Measurements from ENCODE around the gene BCLAF1.
"Not testable (repeated sequence)": the region's sequence is repeated elsewhere in the genome, so short reads cannot be mapped to it uniquely, and the experiment has no call there.

The BCLAF1 gene

GRCh38 chr6:136251394-136251793, 38.3 kb downstream of the BCLAF1 start:
- in situ Hi-C loops (cut with MboI; ENCODE audit: low sequenced_read_pairs) = no loop called here

DNA sequence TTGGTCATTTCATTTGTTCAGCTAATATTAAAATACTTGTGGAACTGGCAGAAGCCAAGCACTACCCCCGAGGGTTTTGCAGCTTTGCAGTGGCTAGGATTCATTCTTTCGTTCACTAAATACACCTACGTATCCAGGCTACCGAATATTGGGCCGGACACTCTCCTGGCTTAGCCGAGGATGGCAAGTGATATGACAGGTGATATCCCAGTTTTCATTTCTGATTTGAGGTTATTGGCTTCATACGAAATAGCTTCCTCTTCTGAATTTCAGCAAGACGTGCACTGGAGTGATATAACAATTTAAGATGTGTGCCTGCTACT, 39.0 kb downstream of the BCLAF1 start:
- in situ Hi-C loops (cut with MboI; ENCODE audit: low sequenced_read_pairs) = no loop called here

GRCh38 chr6:136249811-136250685, 39.6 kb downstream of the BCLAF1 start, which contains the start of gene MTFR2:
MTFR2 (minus strand) TSS chr6:136250311; CDS start chr6:136249099, 1,212 bp downstream.
- in situ Hi-C loops (cut with MboI; ENCODE audit: low sequenced_read_pairs) = no loop called here

DNA sequence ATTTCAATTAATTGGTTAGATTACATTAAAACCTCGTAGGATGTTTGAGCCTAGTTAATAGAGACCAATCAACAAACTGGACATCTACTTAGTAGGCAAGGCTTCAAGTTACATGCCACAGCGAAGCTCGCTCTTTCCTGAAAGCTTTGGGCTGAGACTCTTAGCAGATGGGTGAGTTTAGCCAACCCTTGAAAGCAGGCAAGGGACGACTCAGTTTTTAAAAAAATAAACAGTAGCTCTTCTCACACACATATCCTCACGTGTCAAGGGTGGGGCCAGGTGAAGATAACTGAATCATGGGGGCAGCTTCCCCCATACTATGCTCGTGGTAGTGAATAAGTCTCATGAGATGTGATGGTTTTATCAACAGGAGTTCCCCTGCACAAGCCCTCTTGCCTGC, 40.3 kb downstream of the BCLAF1 start:
- in situ Hi-C loops (cut with MboI; ENCODE audit: low sequenced_read_pairs) = no loop called here

GRCh38 chr6:136244061-136244616, 45.5 kb downstream of the BCLAF1 start:
- in situ Hi-C loops (cut with MboI; ENCODE audit: low sequenced_read_pairs) = no loop called here

DNA sequence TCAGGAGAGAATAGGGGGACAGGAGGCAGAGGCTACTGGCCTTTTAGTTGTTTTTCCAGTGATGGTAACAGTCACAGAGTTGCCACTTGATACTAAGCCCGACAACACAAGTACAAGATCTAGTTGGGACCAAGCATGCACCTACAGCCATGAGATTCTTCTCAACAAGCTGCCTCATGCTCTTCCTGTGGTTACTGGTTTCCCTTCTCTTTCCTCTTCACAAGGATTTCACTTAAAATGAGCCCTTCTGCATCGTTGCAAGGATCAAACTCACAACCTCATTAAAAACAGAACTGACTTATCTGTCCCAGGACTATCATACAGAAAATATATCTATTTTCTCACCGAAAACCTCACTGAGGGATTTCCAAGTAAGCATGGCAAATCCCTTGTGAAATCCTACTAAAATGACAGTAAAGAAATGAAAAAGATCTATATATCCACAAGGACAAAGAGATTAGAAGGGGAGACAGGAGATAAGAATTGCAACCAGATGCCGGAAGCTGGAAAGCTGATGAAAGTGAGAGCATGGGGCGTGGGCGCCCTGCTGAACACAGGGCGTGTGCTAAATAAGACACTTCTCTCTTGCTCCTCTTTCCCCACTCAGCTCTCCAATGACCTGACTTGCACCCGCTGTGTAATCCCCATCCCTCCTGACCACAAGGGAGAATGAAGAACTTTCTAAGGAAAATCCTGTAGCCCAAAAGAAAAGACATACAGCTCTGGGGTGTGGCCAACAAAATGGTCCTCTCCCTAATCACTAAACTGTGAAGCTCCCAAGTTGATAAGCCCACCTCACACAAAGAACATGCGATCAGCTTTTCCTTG, 53.0 kb downstream of the BCLAF1 start:
- in situ Hi-C loops (cut with MboI; ENCODE audit: low sequenced_read_pairs) = no loop called here

GRCh38 chr6:136235233-136235564, 54.4 kb downstream of the BCLAF1 start:
- in situ Hi-C loops (cut with MboI; ENCODE audit: low sequenced_read_pairs) = no loop called here

DNA sequence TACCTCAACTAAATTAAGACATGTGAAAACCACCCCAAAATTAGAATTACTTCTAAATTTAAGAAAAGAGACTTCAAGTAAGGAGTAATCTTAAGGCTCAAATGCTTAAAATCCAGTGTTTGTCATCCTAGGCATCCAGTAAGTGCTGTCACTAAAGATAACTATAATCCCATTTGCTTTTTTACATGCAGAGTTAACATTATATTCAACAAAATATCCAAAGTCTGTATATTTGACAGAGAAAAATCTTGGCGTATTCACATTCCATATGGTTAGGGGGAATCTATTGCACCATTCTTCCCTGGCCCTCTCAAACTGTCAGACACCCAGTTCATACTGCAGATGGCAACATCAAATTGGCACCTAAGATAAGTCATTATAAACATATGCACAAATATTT, 56.9 kb downstream of the BCLAF1 start:
- in situ Hi-C loops (cut with MboI; ENCODE audit: low sequenced_read_pairs) = no loop called here

GRCh38 chr6:136230219-136230853, 59.3 kb downstream of the BCLAF1 start:
- in situ Hi-C loops (cut with MboI; ENCODE audit: low sequenced_read_pairs) = no loop called here

DNA sequence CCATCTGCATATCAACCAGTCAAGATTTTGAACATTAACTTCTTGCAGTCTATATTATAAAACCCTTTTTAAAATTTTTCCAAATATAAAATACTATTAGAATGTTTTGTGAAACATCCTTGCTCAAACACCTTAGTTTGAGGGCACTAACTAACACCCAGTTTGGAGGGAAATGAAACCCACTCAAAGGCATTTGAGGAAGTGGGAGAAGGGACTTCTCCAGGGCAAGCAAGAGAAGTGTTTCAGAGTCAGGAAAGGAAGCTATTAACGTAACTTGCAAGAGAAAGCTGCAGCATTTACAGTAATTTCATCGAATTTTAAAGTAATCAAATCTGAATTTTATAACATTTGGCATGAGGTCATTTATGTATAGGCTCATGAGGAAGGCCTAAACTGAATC, 60.8 kb downstream of the BCLAF1 start:
- in situ Hi-C loops (cut with MboI; ENCODE audit: low sequenced_read_pairs) = no loop called here

DNA sequence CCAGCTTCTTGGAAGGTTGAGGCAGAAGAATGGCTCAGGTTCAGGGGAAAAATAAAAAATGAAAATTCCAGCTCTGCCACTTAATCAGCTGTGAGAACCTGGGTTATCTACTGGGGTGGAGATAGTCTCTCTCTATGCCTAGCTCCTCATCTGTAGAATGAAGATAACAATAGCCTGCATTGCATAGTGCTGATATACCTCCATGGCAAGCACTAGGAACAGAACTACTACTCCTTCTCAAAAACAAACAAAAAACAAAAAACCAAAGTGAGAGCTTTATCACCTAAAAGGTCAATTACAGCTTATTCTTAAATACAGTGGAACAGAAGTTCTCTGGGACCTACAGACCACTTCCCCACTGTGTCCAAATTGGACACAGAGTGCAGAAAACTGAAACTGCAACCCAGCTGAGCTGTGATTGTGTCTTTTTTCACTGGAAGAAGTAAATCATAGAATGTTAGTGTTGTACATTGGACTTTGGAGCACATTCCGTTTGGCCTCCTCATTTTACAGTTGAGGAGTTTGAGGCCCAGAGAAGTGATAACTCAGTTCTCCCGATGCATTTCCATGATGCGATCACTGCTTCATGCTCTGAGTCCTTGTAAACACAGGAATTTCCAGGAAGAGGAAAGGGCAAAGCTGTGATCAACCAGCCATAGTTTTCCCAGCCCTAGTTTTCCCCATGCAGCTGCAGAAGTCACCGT, 62.8 kb downstream of the BCLAF1 start:
- in situ Hi-C loops (cut with MboI; ENCODE audit: low sequenced_read_pairs) = no loop called here

- in situ Hi-C loops (cut with MboI; ENCODE audit: low sequenced_read_pairs) = no loop called here
Observed at GRCh38 chr6:136226027-136226673, 63.5 kb downstream of the BCLAF1 start.

GRCh38 chr6:136225496-136225895, 64.2 kb downstream of the BCLAF1 start:
- in situ Hi-C loops (cut with MboI; ENCODE audit: low sequenced_read_pairs) = no loop called here

DNA sequence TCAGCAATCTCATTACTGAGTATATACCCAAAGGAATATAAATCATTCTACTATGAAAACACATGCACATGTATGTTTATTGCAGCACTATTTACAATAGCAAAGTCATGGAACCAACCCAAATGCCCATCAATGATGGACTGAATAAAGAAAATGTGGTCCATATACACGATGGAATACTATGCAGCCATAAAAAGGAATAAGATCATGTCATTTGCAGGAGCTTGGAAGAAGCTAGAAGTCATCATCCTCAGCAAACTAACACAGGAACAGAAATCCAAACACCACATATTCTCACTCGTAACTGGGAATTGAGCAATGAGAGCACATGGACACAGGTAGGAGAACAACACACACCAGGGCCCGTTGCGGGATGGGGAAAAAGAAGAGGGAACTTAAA, 64.7 kb downstream of the BCLAF1 start:
- in situ Hi-C loops (cut with MboI; ENCODE audit: low sequenced_read_pairs) = not testable (repeated sequence)

- in situ Hi-C loops (cut with MboI; ENCODE audit: low sequenced_read_pairs) = no loop called here
Observed at GRCh38 chr6:136216503-136217401, 72.9 kb downstream of the BCLAF1 start.

DNA sequence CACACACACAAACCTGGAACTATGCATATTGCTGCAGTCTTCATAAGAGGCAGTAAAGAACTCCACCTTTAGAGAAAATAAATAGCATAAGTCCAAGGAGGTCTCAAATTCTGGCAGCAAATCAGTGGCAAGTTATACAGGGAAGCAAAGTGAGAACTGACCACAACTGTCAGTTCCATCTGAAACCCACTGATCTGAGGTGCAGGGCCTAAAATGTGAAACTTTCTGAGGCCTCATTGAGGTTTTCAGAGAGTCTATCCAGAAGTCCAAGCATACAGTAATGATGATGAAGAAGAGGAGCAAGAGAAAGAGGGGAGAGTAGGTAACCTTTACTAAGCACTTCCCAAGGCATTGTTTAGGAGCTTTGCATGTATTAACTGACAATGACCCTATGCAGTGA, 75.8 kb downstream of the BCLAF1 start:
- in situ Hi-C loops (cut with MboI; ENCODE audit: low sequenced_read_pairs) = no loop called here

- in situ Hi-C loops (cut with MboI; ENCODE audit: low sequenced_read_pairs) = no loop called here
Observed at GRCh38 chr6:136213012-136213539, 76.6 kb downstream of the BCLAF1 start.

DNA sequence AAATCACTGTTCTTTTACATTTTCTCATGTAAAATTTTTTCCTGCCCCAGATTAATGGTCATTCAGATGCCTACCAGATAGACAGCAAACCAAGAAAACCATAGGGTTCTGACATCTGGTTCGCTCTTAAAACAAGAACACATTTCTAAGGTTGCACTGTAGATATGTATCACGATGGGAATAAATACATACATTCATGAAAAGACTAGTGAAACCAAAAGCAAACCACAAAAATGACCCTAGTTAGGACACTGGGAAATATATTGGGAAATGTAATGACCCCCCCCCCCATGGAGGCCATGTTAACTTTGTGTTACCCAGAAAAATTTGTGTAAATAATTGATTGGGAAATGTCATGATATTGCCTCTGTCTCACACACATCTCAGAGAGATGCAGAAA, 77.0 kb downstream of the BCLAF1 start:
- in situ Hi-C loops (cut with MboI; ENCODE audit: low sequenced_read_pairs) = no loop called here
